Natural killer cell (primary cell): Measurements from ENCODE around the gene SPCS3. TPM values are rescaled to one million over a fixed set of nuclear protein-coding genes. Genes with fewer than 3 reads are reported as not detected.

Experiments
- ATAC-seq, 3 donors: fragments of 150-1000 bp in 2 of 3; fragments of 200-7000 bp in 1 of 3; cut with Tn5 transposase; 1 replicate in 1 of 3; 2 replicates in 2 of 3; pipeline ENCODE4 v1.10.0; 2021; ENCODE audit warnings: mild to moderate bottlenecking in 2 of 3, moderate library complexity in 2 of 3
- DNase-seq, 2 donors: peaks; one replicate each; pipeline versions ENCODE4 v3.0.0 to v3.0.0-alpha.2; 2013 to 2021; ENCODE audit warnings: mixed read lengths in 1 of 2
- H3K27ac ChIP-seq: one replicate; pipeline ENCODE4 v1.5.1; 2013; ENCODE audit warnings: mild to moderate bottlenecking, low read length
- H3K27me3 ChIP-seq: one replicate; pipeline ENCODE4 v1.6.1; 2013; ENCODE audit warnings: low read length; ENCODE audit not compliant: control insufficient read depth, insufficient read depth
- H3K36me3 ChIP-seq: one replicate; pipeline ENCODE4 v1.6.1; 2013; ENCODE audit warnings: low read length; ENCODE audit not compliant: control insufficient read depth, insufficient read depth
- H3K4me1 ChIP-seq: one replicate; pipeline ENCODE4 v1.6.1; 2013; ENCODE audit warnings: low read length; ENCODE audit not compliant: control insufficient read depth, insufficient read depth
- H3K4me3 ChIP-seq: one replicate; pipeline ENCODE4 v1.5.1; 2013; ENCODE audit warnings: low read length
- H3K9me3 ChIP-seq: one replicate; pipeline ENCODE4 v1.6.1; 2013; ENCODE audit warnings: low read length; ENCODE audit not compliant: control insufficient read depth, insufficient read depth
- H3K27ac Mint-ChIP-seq, 2 donors: one replicate each; pipeline ENCODE4 v1.8.0; 2022; ENCODE audit warnings: mild to moderate bottlenecking in 2 of 2, mixed read lengths in 2 of 2, moderate library complexity in 1 of 2
- H3K27me3 Mint-ChIP-seq, 2 donors: one replicate each; pipeline ENCODE4 v1.8.0; 2022; ENCODE audit warnings: low read depth in 2 of 2, mixed read lengths in 2 of 2
- H3K36me3 Mint-ChIP-seq: one replicate; pipeline ENCODE4 v1.8.0; 2022; ENCODE audit warnings: mixed read lengths
- H3K4me1 Mint-ChIP-seq, 2 donors: one replicate each; pipeline ENCODE4 v1.8.0; 2022; ENCODE audit warnings: mixed read lengths in 2 of 2
- H3K4me3 Mint-ChIP-seq: one replicate; pipeline ENCODE4 v1.8.0; 2022; ENCODE audit warnings: mild to moderate bottlenecking, moderate library complexity, mixed read lengths
- H3K9me3 Mint-ChIP-seq, 2 donors: one replicate each; pipeline ENCODE4 v1.8.0; 2022; ENCODE audit warnings: mixed read lengths in 2 of 2
- CTCF ChIP-seq: fragments of 200-600 bp; IDR thresholded peaks from one replicate; pipeline ENCODE4 v1.8.0; 2022; ENCODE audit warnings: antibody characterized with exemption
- WGBS: methylation state at CpG from one replicate; pipeline ENCODE4 v1.1.7; 2013; ENCODE audit warnings: missing lambda C conversion rate; ENCODE audit not compliant: insufficient coverage; 5-methylcytosine and 5-hydroxymethylcytosine counted together
- intact Hi-C: fragments of 100-400 bp; cut with micrococcal nuclease; formaldehyde crosslinking; loops from one replicate; pipeline ENCODE4 v1.14.2; 2022
- total RNA-seq, 4 donors: library from RNA; stranded (reverse); fragments of 120-200 nt in 1 of 4; gene quantifications; one replicate each; pipeline versions ENCODE4 v1.2.3 to v1.2.4, GENCODE V29; 2013 to 2022

The SPCS3 gene
- total RNA-seq, 3 donors from 2014 or later (not counting 1 experiment from before 2014, with no cell fraction given): 157 to 204 (median 171) TPM

- H3K9me3 ChIP-seq: no peaks in the 10 kb centered on the region
- H3K4me3 ChIP-seq: no peak overlapping the region
- H3K4me1 Mint-ChIP-seq: no peaks in the 10 kb centered on the region
- H3K27me3 ChIP-seq: no peaks in the 10 kb centered on the region
- H3K36me3 Mint-ChIP-seq: no peaks in the 10 kb centered on the region
- 64% methylated on average over 1 of the region's 1 CpG for whole genome bisulfite sequencing
- H3K4me1 ChIP-seq: no peaks in the 10 kb centered on the region
- ATAC-seq (no peak), DNase-seq (no peak)
- no peak overlapping the region for H3K27ac ChIP-seq
- no peaks in the 10 kb centered on the region for H3K9me3 Mint-ChIP-seq
- no peak overlapping the region for H3K4me3 Mint-ChIP-seq
- intact Hi-C loops: no loop called here
- H3K27me3 Mint-ChIP-seq: no peaks in the 10 kb centered on the region
- no peaks in the 10 kb centered on the region for H3K36me3 ChIP-seq
- H3K27ac Mint-ChIP-seq: no peak overlapping the region
- TF ChIP-seq CTCF: no peak
Measured at GRCh38 chr4:176354884-176355283, 35.1 kb downstream of the SPCS3 start.

GRCh38 chr4:176357359-176358082 lies 37.8 kb downstream of the SPCS3 start:
- no peaks in the 10 kb centered on the region for H3K4me1 Mint-ChIP-seq
- DNase-seq (no peak), ATAC-seq (no peak)
- H3K27ac ChIP-seq: no peak overlapping the region
- no peak for TF ChIP-seq CTCF
- no peaks in the 10 kb centered on the region for H3K36me3 ChIP-seq
- H3K4me1 ChIP-seq: no peaks in the 10 kb centered on the region
- H3K4me3 ChIP-seq: no peak overlapping the region
- no peaks in the 10 kb centered on the region for H3K9me3 Mint-ChIP-seq
- H3K36me3 Mint-ChIP-seq: no peaks in the 10 kb centered on the region
- no peaks in the 10 kb centered on the region for H3K9me3 ChIP-seq
- intact Hi-C loops: no loop called here
- no peak overlapping the region for H3K27ac Mint-ChIP-seq
- no peaks in the 10 kb centered on the region for H3K27me3 ChIP-seq
- H3K27me3 Mint-ChIP-seq: no peaks in the 10 kb centered on the region
- 77% methylated on average over 4 of the region's 4 CpGs for WGBS
- H3K4me3 Mint-ChIP-seq: no peak overlapping the region

GRCh38 chr4:176358083-176358469 lies 38.3 kb downstream of the SPCS3 start:
- intact Hi-C loops: no loop called here
- Histone ChIP-seq H3K4me3 (no peak overlapping the region), H3K27ac (no peak overlapping the region), H3K27me3 (no peaks in the 10 kb centered on the region), H3K9me3 (no peaks in the 10 kb centered on the region), H3K36me3 (no peaks in the 10 kb centered on the region), H3K4me1 (no peaks in the 10 kb centered on the region)
- no peak overlapping the region for H3K27ac Mint-ChIP-seq
- no peak for DNase-seq
- no peaks in the 10 kb centered on the region for H3K36me3 Mint-ChIP-seq
- H3K4me3 Mint-ChIP-seq: no peak overlapping the region
- 100% methylated on average over 3 of the region's 3 CpGs for WGBS
- H3K27me3 Mint-ChIP-seq: no peaks in the 10 kb centered on the region
- no peak for ATAC-seq
- no peak for TF ChIP-seq CTCF
- H3K4me1 Mint-ChIP-seq: no peaks in the 10 kb centered on the region
- H3K9me3 Mint-ChIP-seq: no peaks in the 10 kb centered on the region

- ATAC-seq (no peak), DNase-seq (no peak)
- Histone ChIP-seq H3K27ac (no peak overlapping the region), H3K36me3 (no peaks in the 10 kb centered on the region), H3K9me3 (no peaks in the 10 kb centered on the region), H3K4me1 (no peaks in the 10 kb centered on the region), H3K4me3 (no peak overlapping the region), H3K27me3 (no peaks in the 10 kb centered on the region)
- WGBS: 60% methylated on average over 1 of the region's 2 CpGs
- Mint-ChIP-seq H3K27ac (no peak overlapping the region), H3K4me3 (no peak overlapping the region), H3K9me3 (no peaks in the 10 kb centered on the region), H3K4me1 (no peaks in the 10 kb centered on the region), H3K27me3 (no peaks in the 10 kb centered on the region), H3K36me3 (no peaks in the 10 kb centered on the region)
- TF ChIP-seq CTCF: no peak
- intact Hi-C loops: no loop called here
Measured at GRCh38 chr4:176359590-176359989, 39.8 kb downstream of the SPCS3 start.
